Neural progenitor cell (in vitro differentiated cells): ENCODE data around the gene SAMD8. TPM values are rescaled to one million over a fixed set of nuclear protein-coding genes. Genes with fewer than 3 reads are reported as not detected.

Experiments used
- DNase-seq: peaks from one replicate; pipeline ENCODE4 v3.0.0-alpha.2; 2016; ENCODE audit warnings: low spot score
- H2AFZ ChIP-seq: fragments of 200-600 bp; sonication (generic); replicated peaks from 2 replicates; pipeline ENCODE4 v1.6.1; 2016; ENCODE audit warnings: antibody characterized with exemption
- H3F3A ChIP-seq: fragments of 200-600 bp; sonication (generic); 2 replicates; pipeline ENCODE4 v1.6.1; 2016; ENCODE audit warnings: antibody characterized with exemption, low read depth
- H3K27ac ChIP-seq: fragments of 200-600 bp; sonication (generic); 2 replicates; pipeline ENCODE4 v1.5.1; 2016; ENCODE audit warnings: mild to moderate bottlenecking
- H3K27me3 ChIP-seq: fragments of 200-600 bp; sonication (generic); 2 replicates; pipeline ENCODE4 v1.6.1; 2016; ENCODE audit warnings: mild to moderate bottlenecking, moderate library complexity
- H3K36me3 ChIP-seq: fragments of 200-600 bp; sonication (generic); 2 replicates; pipeline ENCODE4 v1.5.1; 2016
- H3K4me1 ChIP-seq: fragments of 200-600 bp; sonication (generic); 2 replicates; pipeline ENCODE4 v1.6.1; 2016; ENCODE audit warnings: mixed run types
- H3K4me2 ChIP-seq: fragments of 200-600 bp; sonication (generic); 2 replicates; pipeline ENCODE4 v1.6.1; 2016
- H3K4me3 ChIP-seq: fragments of 200-600 bp; sonication (generic); 2 replicates; pipeline ENCODE4 v1.5.1; 2016
- H3K79me2 ChIP-seq: fragments of 200-600 bp; sonication (generic); 2 replicates; pipeline ENCODE4 v1.6.1; 2016; ENCODE audit warnings: low read depth
- H3K9ac ChIP-seq: fragments of 200-600 bp; sonication (generic); 2 replicates; pipeline ENCODE4 v1.6.1; 2016
- H3K9me3 ChIP-seq: fragments of 200-600 bp; sonication (generic); 2 replicates; pipeline ENCODE4 v1.5.1; 2016; ENCODE audit warnings: low read depth
- H4K20me1 ChIP-seq: fragments of 200-600 bp; sonication (generic); 2 replicates; pipeline ENCODE4 v1.6.1; 2016; ENCODE audit warnings: low read depth
- H3K27ac Mint-ChIP-seq: 3 replicates; pipeline ENCODE4 v1.8.0; 2021; ENCODE audit warnings: mixed read lengths
- H3K27me3 Mint-ChIP-seq: 2 replicates; pipeline ENCODE4 v1.8.0; 2022; ENCODE audit warnings: low read depth, mild to moderate bottlenecking, inconsistent platforms, moderate library complexity, mixed read lengths; ENCODE audit not compliant: insufficient read depth
- H3K36me3 Mint-ChIP-seq: 3 replicates; pipeline ENCODE4 v1.8.0; 2021; ENCODE audit warnings: mixed read lengths
- H3K4me1 Mint-ChIP-seq: 3 replicates; pipeline ENCODE4 v1.8.0; 2021; ENCODE audit warnings: mixed read lengths
- H3K4me3 Mint-ChIP-seq: 3 replicates; pipeline ENCODE4 v1.8.0; 2021; ENCODE audit warnings: mild to moderate bottlenecking, moderate library complexity, mixed read lengths
- H3K9me3 Mint-ChIP-seq: 3 replicates; pipeline ENCODE4 v1.8.0; 2020; ENCODE audit warnings: mixed read lengths
- EZH2 ChIP-seq: fragments of 200-600 bp; sonication (generic); IDR thresholded peaks from 2 replicates; pipeline ENCODE4 v1.6.1; 2017; ENCODE audit warnings: antibody characterized with exemption, mild to moderate bottlenecking, moderate library complexity
- EZH2phosphoT487 ChIP-seq: fragments of 200-600 bp; sonication (generic); IDR thresholded peaks from 2 replicates; pipeline ENCODE4 v1.6.1; 2017; ENCODE audit warnings: antibody characterized with exemption
- total RNA-seq: library from RNA; depleted of rRNA; stranded (reverse); fragments of >200 nt; gene quantifications from 2 replicates; pipeline ENCODE4 v1.2.3, GENCODE V29; 2015; ENCODE audit warnings: low replicate concordance
- TF ChIP-seq, protein P1 (sequence below): fragments of 200-600 bp; sonication (generic); IDR thresholded peaks from 2 replicates; pipeline ENCODE4 v1.5.1; 2017; ENCODE audit warnings: antibody characterized with exemption, mild to moderate bottlenecking

The SAMD8 gene
- total RNA-seq, 1 donor from 2014 or later, result 39.5 TPM

GRCh38 chr10:75063461-75064230, 47.8 kb upstream of the SAMD8 start:
- Histone ChIP-seq H4K20me1 (no peaks in the 10 kb centered on the region), H3K9ac (no peak overlapping the region), H3K4me3 (no peak overlapping the region), H3K4me1 (no peaks in the 10 kb centered on the region), H2AFZ (no peak overlapping the region), H3K27me3 (no peaks in the 10 kb centered on the region), H3K79me2 (no peaks in the 10 kb centered on the region), H3K27ac (no peak overlapping the region), H3K9me3 (no peaks in the 10 kb centered on the region), H3K4me2 (no peak overlapping the region), H3F3A (no peaks in the 10 kb centered on the region), H3K36me3 (no peaks in the 10 kb centered on the region)
- peaks cover 2% of the 10 kb centered on the region for H3K27me3 Mint-ChIP-seq
- DNase-seq, result no peak
- H3K4me3 Mint-ChIP-seq, result no peak overlapping the region
- no peak for TF ChIP-seq EZH2phosphoT487
- H3K4me1 Mint-ChIP-seq, result peaks cover 12% of the 10 kb centered on the region
- no peak overlapping the region for H3K27ac Mint-ChIP-seq
- H3K36me3 Mint-ChIP-seq, result no peaks in the 10 kb centered on the region
- no peaks in the 10 kb centered on the region for H3K9me3 Mint-ChIP-seq

GRCh38 chr10:75065076-75065475, 46.4 kb upstream of the SAMD8 start:
- Mint-ChIP-seq H3K4me3 (no peak overlapping the region), H3K4me1 (peaks cover 12% of the 10 kb centered on the region), H3K27me3 (peaks cover under 1% of the 10 kb centered on the region), H3K27ac (peak overlapping the region; percentile 14), H3K9me3 (no peaks in the 10 kb centered on the region), H3K36me3 (no peaks in the 10 kb centered on the region)
- Histone ChIP-seq H3K9me3 (no peaks in the 10 kb centered on the region), H3K36me3 (no peaks in the 10 kb centered on the region), H3K4me1 (no peaks in the 10 kb centered on the region), H3F3A (no peaks in the 10 kb centered on the region), H3K27me3 (no peaks in the 10 kb centered on the region), H3K4me3 (no peak overlapping the region), H3K4me2 (no peak overlapping the region), H3K9ac (no peak overlapping the region), H3K79me2 (no peaks in the 10 kb centered on the region), H2AFZ (no peak overlapping the region), H4K20me1 (no peaks in the 10 kb centered on the region), H3K27ac (no peak overlapping the region)
- TF ChIP-seq EZH2phosphoT487 (no peak), EZH2 (no peak)
- TF ChIP-seq, protein P1, sequence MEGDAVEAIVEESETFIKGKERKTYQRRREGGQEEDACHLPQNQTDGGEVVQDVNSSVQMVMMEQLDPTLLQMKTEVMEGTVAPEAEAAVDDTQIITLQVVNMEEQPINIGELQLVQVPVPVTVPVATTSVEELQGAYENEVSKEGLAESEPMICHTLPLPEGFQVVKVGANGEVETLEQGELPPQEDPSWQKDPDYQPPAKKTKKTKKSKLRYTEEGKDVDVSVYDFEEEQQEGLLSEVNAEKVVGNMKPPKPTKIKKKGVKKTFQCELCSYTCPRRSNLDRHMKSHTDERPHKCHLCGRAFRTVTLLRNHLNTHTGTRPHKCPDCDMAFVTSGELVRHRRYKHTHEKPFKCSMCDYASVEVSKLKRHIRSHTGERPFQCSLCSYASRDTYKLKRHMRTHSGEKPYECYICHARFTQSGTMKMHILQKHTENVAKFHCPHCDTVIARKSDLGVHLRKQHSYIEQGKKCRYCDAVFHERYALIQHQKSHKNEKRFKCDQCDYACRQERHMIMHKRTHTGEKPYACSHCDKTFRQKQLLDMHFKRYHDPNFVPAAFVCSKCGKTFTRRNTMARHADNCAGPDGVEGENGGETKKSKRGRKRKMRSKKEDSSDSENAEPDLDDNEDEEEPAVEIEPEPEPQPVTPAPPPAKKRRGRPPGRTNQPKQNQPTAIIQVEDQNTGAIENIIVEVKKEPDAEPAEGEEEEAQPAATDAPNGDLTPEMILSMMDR, result no peak
- no peak for DNase-seq

DNA sequence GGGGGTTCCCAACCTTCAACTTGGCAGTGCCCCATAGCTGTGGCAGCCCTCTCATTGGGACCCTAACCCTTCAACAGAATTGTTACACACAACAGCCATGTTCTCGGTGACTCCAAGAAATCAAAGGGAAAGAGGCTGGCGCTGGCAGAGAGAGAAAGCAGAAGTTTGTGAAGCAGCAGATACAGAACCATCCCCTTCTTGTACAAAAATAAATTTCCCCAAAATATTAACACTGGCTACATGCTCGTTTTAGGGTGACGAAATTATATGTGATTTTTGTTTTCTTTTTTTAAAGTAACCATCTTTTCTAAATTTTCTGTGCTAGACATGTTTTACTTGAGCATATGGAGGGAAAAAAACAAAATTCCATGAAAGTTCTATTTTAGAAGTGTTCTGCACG, 45.2 kb upstream of the SAMD8 start:
- no peaks in the 10 kb centered on the region for H3K9me3 ChIP-seq
- Mint-ChIP-seq H3K27me3 (peaks cover 2% of the 10 kb centered on the region), H3K27ac (peak overlapping the region; percentile 26), H3K4me1 (peaks cover 11% of the 10 kb centered on the region), H3K9me3 (no peaks in the 10 kb centered on the region), H3K4me3 (no peak overlapping the region), H3K36me3 (no peaks in the 10 kb centered on the region)
- H3K27me3 ChIP-seq, result no peaks in the 10 kb centered on the region
- no peak overlapping the region for H3K27ac ChIP-seq
- no peak for DNase-seq
- H3K9ac ChIP-seq, result no peak overlapping the region
- no peak overlapping the region for H2AFZ ChIP-seq
- no peaks in the 10 kb centered on the region for H4K20me1 ChIP-seq
- H3K36me3 ChIP-seq, result no peaks in the 10 kb centered on the region
- no peak overlapping the region for H3K4me3 ChIP-seq
- no peaks in the 10 kb centered on the region for H3K4me1 ChIP-seq
- TF ChIP-seq, protein P1, result no peak
- TF ChIP-seq EZH2 (no peak), EZH2phosphoT487 (no peak)
- H3F3A ChIP-seq, result no peaks in the 10 kb centered on the region
- no peak overlapping the region for H3K4me2 ChIP-seq
- H3K79me2 ChIP-seq, result no peaks in the 10 kb centered on the region

- Histone ChIP-seq H3K4me1 (no peaks in the 10 kb centered on the region), H2AFZ (peak overlapping the region; percentile 34), H3F3A (no peaks in the 10 kb centered on the region), H3K27me3 (no peaks in the 10 kb centered on the region), H3K9ac (no peak overlapping the region), H3K9me3 (no peaks in the 10 kb centered on the region), H3K4me2 (no peak overlapping the region), H4K20me1 (no peaks in the 10 kb centered on the region), H3K4me3 (no peak overlapping the region), H3K36me3 (no peaks in the 10 kb centered on the region), H3K79me2 (no peaks in the 10 kb centered on the region), H3K27ac (no peak overlapping the region)
- Mint-ChIP-seq H3K9me3 (peaks cover 4% of the 10 kb centered on the region), H3K4me3 (no peak overlapping the region), H3K36me3 (no peaks in the 10 kb centered on the region), H3K27me3 (peaks cover 2% of the 10 kb centered on the region), H3K4me1 (peaks cover 8% of the 10 kb centered on the region), H3K27ac (no peak overlapping the region)
- no peak for TF ChIP-seq EZH2phosphoT487
- TF ChIP-seq, protein P1, result no peak
- TF ChIP-seq EZH2, result no peak
- DNase-seq, result no peak
Observed at GRCh38 chr10:75067272-75067671, 44.2 kb upstream of the SAMD8 start.
